K562 (cell line): Measurements from ENCODE around the gene LUC7L3. TPM values are rescaled to one million over a fixed set of nuclear protein-coding genes. Genes with fewer than 3 reads are reported as not detected.

ENCODE experiments used
- CBFA2T2 ChIP-seq: fragments of 450-650 bp; conservative IDR thresholded peaks from 2 replicates; pipeline ENCODE4 v1.6.1; 2017; ENCODE audit warnings: mild to moderate bottlenecking
- CBX5 ChIP-seq: IDR thresholded peaks from 2 replicates; pipeline ENCODE4 v1.6.1; 2014; ENCODE audit warnings: low read depth, borderline replicate concordance
- GMEB1 ChIP-seq: fragments of 250-450 bp; sonication (Bioruptor Pico); IDR thresholded peaks from 2 replicates; pipeline ENCODE4 v1.4.0; 2020; ENCODE audit warnings: mild to moderate bottlenecking
- HES1 ChIP-seq: fragments of 450-650 bp; IDR thresholded peaks from 2 replicates; pipeline ENCODE4 v1.6.1; 2016; ENCODE audit warnings: low read depth, mild to moderate bottlenecking, moderate library complexity
- ILK ChIP-seq: fragments of 450-650 bp; IDR thresholded peaks from 2 replicates; pipeline ENCODE4 v1.6.1; 2016; ENCODE audit warnings: missing genetic modification characterization, low read depth, mild to moderate bottlenecking, missing compliant biosample characterization, moderate library complexity, borderline replicate concordance
- MAFF ChIP-seq: IDR thresholded peaks from 2 replicates; pipeline ENCODE4 v1.6.1; 2012; ENCODE audit warnings: low read length, improper control_type of control experiment
- NR2C2 ChIP-seq, 2 experiments: fragments of 200-800 bp in 1 of 2; sonication (Bioruptor generic) in 1 of 2; sonication (generic) in 1 of 2; formaldehyde crosslinking in 1 of 2; IDR thresholded peaks; 2 replicates each; pipeline versions ENCODE4 v1.6.1 to v1.8.0; 2016 to 2022; ENCODE audit warnings: mild to moderate bottlenecking in 1 of 2, missing compliant biosample characterization in 1 of 2, missing genetic modification characterization in 1 of 2, missing genetic modification reagents in 1 of 2
- SMAD1 ChIP-seq: fragments of 150-350 bp; IDR thresholded peaks from 2 replicates; pipeline ENCODE4 v1.6.1; 2014; ENCODE audit warnings: low read length, low read depth; ENCODE audit not compliant: partially characterized antibody
- TSHZ1 ChIP-seq: fragments of 250-450 bp; sonication (Bioruptor Pico); IDR thresholded peaks from 2 replicates; pipeline ENCODE4 v1.4.0; 2020; ENCODE audit warnings: mild to moderate bottlenecking, moderate library complexity
- USF1 ChIP-seq: sonication (generic); formaldehyde crosslinking; IDR thresholded peaks from 2 replicates; pipeline ENCODE4 v1.9.0; 2022; ENCODE audit warnings: mild to moderate bottlenecking, missing genetic modification reagents
- ZNF395 ChIP-seq: fragments of 200-800 bp; sonication (Bioruptor generic); IDR thresholded peaks from 2 replicates; pipeline ENCODE4 v1.6.1; 2017; ENCODE audit warnings: missing genetic modification characterization, missing compliant biosample characterization
- ZNF444 ChIP-seq: fragments of 250-450 bp; sonication (Bioruptor Pico); IDR thresholded peaks from 2 replicates; pipeline ENCODE4 v1.4.0; 2020; ENCODE audit warnings: mild to moderate bottlenecking, moderate library complexity
- ZNF75A ChIP-seq: fragments of 450-650 bp; formaldehyde crosslinking; IDR thresholded peaks from 2 replicates; pipeline ENCODE4 v1.4.0; 2020; ENCODE audit warnings: mild to moderate bottlenecking
- ZNF764 ChIP-seq: fragments of 250-450 bp; sonication (Bioruptor Pico); IDR thresholded peaks from 2 replicates; pipeline ENCODE4 v1.4.0; 2020; ENCODE audit warnings: low read depth, mild to moderate bottlenecking, moderate library complexity
- ZZZ3 ChIP-seq: fragments of 450-650 bp; IDR thresholded peaks from 2 replicates; pipeline ENCODE4 v1.6.1; 2016; ENCODE audit warnings: antibody characterized with exemption, mild to moderate bottlenecking, moderate library complexity
- polyA plus RNA-seq, 8 experiments: library from polyadenylated mRNA; depleted of rRNA in 4 of 8; stranded (reverse) in 5 of 8; unstranded in 3 of 8; fragments of >200 nt; fragmentation: Nextera tagmentation in 2 of 8; fragmentation: Illumina TruSeq in 1 of 8; extraction: Ambion mirVana in 2 of 8; extraction: Trizol in 1 of 8; gene quantifications; 2 replicates each; pipeline versions ENCODE4 v1.2.1 to v1.2.3, GENCODE V29; 2011 to 2014; ENCODE audit warnings: inconsistent platforms in 1 of 8, missing spikeins in 1 of 8
- total RNA-seq, 7 experiments: library from RNA; depleted of rRNA in 6 of 7; stranded (reverse); fragments of >200 nt in 6 of 7; fragmentation: Illumina TruSeq in 2 of 7; extraction: Trizol in 2 of 7; gene quantifications; 2 replicates each; pipeline versions ENCODE4 v1.2.1 to v1.2.3, GENCODE V29; 2011 to 2021; ENCODE audit warnings: low replicate concordance in 1 of 7

LUC7L3 gene
- total and polyA plus RNA-seq, 9 of the 15 experiments (the other 6 are each of a cell fraction or from before 2014, with no cell fraction given): 80.8 to 284 (median 127) TPM

GRCh38 chr17:50719924-50720794 is 756 bp downstream of the LUC7L3 start (continued):
- no peak for TF ChIP-seq TSHZ1
- TF ChIP-seq CBFA2T2: no peak
- TF ChIP-seq ZNF395 (CRISPR knock-in tag): 0 out of 2 replicates have a peak, but pooled peaks have one; percentile 7
- no peak for TF ChIP-seq USF1 (CRISPR knock-in tag)
- no peak for TF ChIP-seq MAFF
- no peak for TF ChIP-seq NR2C2 (CRISPR knock-in tag; IDR thresholded peaks at IDR 0.05)
- TF ChIP-seq NR2C2 (tag; IDR thresholded peaks at IDR 0.05): no peak
- peak; percentile 70; the same call in 1 of the 2 replicates for TF ChIP-seq ZZZ3
- no peak for TF ChIP-seq ZNF444
- no peak for TF ChIP-seq SMAD1
- no peak for TF ChIP-seq HES1
- TF ChIP-seq CBX5: no peak
- TF ChIP-seq GMEB1 (CRISPR knock-in tag): no peak
- TF ChIP-seq ZNF764 (CRISPR knock-in tag): no peak
- TF ChIP-seq ZNF75A: no peak
- TF ChIP-seq ILK (tag): no peak
